ENCODE results near the gene GRM4.

- TF ChIP-seq GATA2 (IDR thresholded peaks at IDR 0.05; ENCODE audit: low read depth, low read length) (no peak), GATA3 (IDR thresholded peaks at IDR 0.05; ENCODE audit: low read depth, low read length) (no peak)
Measured at GRCh38 chr6:34027445-34027936, 118.4 kb downstream of the GRM4 start.
